ENCODE data around the gene LHFPL6.

The LHFPL6 gene

GRCh38 chr13:39410964-39411363, 192.0 kb downstream of the LHFPL6 start:
- DNase-seq (ENCODE audit: low read depth) = no peak

DNA sequence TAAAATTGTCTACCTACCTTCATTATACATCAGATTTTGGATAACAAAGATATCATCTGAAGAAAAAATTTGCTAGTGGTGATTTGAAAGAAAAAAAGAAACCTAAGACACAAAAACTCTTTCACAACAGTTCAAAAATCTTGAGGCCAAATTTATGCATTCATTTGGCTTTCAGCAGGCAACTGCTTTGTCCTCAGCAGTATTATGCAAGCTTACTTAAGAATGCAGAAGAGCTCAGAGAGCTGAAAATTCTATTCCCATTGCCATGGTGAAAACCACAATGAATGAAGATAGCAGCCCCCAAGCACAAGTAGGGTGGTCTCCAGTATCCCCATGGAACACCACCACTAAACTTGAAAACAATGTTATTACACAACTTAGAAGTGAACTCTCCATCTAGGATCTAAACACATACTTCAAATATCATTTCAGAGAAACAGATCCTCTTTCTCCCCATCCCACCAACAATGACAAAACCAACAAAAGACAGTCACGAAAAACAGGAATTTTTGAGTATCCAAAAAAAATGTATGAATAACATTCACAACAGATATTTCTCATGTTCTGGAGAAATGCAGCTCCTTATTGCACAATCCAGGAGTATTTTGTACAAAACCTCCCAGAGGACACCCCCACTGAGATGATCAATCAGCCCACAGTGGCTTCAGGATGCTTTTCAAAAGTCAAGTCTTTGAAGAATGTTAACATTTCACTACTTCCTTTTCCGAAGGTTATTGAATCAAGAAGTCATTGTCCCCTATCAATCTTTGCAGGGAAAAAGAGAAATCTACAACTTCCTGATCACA, 192.7 kb downstream of the LHFPL6 start:
- peak; percentile 55 for DNase-seq (ENCODE audit: low read depth)

DNA sequence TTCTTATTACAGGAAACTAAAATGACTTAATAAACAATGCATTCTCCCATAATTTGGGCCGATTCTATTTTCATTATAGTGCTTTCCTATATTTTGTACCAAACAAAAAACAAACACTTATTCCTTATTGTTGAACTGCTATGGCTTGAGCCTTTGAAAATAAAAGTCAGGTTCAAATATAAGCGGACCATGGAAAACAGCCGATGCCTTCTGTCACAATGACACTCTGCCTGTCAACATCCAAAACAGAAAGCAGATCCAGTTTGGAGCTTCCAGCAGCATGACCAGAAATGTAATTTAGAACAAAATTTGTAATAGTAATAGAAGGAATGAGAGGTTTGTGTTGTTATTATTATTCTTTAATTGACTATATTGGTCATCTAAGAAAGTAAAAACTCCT, 194.5 kb downstream of the LHFPL6 start:
- DNase-seq (ENCODE audit: low read depth) = no peak

GRCh38 chr13:39407786-39408185, 195.2 kb downstream of the LHFPL6 start:
- DNase-seq (ENCODE audit: low read depth) = no peak

DNA sequence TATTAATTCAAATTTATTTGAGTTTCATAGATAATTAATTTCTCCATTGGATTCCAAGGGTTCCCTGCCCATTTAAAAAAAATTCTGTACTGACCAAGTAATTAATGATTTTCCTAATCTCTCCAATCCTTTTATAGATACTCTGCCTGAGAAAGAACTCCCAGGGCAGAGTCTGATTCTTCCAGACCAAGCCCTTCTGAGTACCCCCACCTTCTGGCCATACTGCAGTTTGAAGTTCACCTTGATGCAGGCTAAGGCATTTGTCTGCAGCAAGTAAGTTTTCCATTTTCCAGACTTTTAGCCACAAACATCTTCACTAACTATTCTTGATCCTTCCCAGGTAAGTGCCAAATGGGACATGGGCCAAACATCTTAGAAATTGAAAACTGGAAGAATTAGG, 195.9 kb downstream of the LHFPL6 start:
- DNase-seq (ENCODE audit: low read depth) = no peak

DNA sequence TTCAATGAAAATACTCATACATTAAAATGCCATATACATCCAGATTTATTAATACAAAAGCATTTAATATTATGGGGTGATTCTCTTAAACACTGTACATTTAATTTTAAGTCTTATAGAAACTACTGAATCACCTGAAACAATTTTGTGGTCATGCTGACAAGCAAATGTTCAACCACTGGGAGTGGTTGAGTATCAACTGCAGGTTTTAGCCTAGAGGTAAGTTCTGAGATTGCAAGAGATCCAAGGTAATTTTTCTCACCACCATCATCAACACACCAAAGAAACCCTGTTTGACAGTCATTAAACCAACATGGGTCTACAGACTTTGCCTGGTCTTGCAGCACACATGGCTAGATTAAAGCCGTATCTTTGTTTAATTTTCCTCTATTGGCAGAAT, 196.3 kb downstream of the LHFPL6 start:
- no peak for DNase-seq (ENCODE audit: low read depth)

DNA sequence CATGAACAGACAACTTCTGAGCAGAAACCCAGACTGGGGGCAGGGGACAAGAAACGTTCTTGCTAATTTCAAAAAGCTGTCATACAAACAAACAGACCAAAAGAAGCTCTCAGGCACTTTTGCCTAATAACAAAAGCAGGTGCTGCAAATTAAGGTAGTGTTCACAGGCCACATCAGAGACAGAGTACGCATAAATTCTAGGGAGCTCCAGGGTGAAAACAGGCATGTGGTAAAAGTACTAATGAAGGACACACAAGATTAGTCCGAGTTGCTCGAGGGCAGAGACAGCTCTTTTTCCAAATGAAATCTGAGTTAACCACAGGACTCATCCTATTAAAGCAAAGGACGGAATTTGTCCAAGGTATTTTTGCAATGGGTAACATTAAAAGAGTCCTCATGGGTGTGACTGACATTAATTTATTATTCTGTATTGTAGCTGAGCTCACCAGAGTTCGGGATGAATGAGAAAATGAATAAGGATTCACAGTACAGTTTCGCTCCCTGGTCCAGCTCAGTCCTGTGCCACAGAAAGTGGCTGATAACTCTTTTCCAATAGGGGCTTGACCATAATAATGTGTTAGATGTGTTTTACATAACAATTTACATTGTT, 197.3 kb downstream of the LHFPL6 start:
- DNase-seq (ENCODE audit: low read depth) = no peak

DNA sequence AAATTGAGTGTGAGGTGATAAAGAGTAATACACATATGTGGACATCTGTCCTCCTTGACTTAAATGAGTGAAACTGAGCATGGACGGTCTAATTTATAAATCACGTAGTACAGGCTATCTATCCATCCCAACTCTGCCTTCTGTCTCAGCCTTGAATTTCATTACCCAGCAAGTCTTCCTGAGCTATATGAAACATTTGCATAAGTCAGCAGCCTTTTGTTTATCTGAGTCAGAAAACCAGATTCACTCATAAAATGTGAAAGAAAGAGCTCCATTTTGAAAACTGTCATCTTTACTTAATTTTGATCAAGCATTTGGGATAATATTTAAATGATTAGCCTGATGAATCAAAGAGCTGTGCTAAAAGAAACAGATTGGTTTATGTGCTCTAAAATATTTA, 197.9 kb downstream of the LHFPL6 start:
- no peak for DNase-seq (ENCODE audit: low read depth)

GRCh38 chr13:39403106-39403505, 199.9 kb downstream of the LHFPL6 start:
- no peak for DNase-seq (ENCODE audit: low read depth)

GRCh38 chr13:39402221-39402970, 200.6 kb downstream of the LHFPL6 start:
- no peak for DNase-seq (ENCODE audit: low read depth)

- no peak for DNase-seq (ENCODE audit: low read depth)
Measured at GRCh38 chr13:39401756-39402155, 201.2 kb downstream of the LHFPL6 start.

DNA sequence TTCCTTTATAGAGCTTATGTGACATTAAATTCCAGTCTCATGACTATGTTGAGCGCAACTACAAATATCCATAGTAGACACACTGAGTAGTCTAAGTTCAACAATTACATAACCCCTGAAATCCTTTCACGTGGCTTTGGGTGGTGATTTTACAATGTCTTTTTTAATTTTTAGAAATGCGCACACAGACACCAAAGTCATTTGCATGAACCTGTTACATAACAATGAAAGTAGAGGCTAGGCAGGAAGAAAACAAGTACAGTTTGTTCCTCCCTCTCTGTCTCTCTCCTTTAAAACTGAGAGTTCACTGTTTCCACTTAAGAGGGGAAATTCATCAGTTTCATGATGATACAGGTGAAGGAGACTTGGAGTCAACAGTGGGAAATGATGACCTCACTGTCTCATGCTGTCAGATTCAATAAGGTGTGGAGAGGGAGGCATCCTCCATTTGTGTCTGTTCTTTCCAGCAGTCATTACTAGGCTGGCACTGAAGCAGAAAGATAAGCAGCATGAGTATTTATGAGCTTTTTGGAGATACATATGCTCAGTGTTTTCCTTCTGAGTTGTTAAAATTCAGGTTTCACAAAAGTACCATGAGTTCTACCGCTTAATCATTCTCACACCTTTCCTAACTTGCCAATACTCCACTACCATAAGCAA, 201.8 kb downstream of the LHFPL6 start:
- no peak for DNase-seq (ENCODE audit: low read depth)

DNA sequence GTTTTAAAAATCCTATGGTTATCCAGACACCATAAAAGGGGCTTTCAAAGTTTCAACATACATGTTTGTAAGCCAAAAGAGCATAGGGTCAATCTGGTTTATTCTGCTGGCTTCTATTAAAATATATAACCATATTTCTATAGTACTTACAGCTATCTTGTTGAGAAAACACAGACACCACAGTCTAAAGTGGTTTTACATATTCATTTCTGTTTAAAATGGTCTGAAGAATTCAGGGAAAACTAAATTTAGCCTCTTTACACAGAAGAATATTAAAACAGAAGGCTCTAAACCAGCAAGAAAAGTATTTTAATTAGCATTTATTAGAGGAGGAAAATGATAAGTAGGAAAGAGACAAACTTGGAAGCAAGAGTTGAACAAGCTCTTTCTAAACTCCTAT, 203.9 kb downstream of the LHFPL6 start:
- no peak for DNase-seq (ENCODE audit: low read depth)

GRCh38 chr13:39397896-39398265, 205.1 kb downstream of the LHFPL6 start:
- DNase-seq (ENCODE audit: low read depth) = no peak

DNA sequence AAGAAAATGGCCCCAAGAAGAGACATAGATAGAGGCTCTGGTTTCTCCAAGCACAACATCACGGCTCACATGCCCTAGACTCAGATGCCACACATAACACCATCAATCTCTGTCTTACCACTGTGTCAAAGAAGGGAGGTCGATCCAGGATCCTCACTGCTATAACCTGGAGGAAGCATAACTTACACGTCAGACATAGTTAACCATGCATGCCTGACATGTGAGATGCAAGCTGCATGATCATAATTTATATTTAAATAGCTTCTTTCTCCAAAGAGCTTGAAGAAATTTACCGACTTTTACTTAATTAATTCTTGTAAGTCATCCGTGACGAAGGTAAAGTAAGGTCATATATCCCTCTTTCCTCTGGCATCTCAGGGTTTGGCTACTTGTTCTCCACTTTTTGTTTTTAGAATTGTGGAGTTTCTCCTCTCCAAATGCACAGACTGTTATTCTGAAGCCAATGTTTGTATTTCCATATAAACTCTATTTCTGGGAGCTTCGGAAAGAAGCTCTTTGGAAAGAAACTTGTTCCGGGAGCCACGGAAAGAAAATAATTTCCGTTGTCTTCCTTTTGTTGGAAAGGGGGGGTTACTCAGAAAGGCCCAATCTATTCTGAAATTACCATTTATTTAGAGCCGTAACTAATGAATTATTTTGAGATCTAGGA, 205.6 kb downstream of the LHFPL6 start:
- DNase-seq (ENCODE audit: low read depth) = no peak

- DNase-seq (ENCODE audit: low read depth) = no peak
Measured at GRCh38 chr13:39394796-39395678, 208.0 kb downstream of the LHFPL6 start.

GRCh38 chr13:39391761-39392160, 211.2 kb downstream of the LHFPL6 start:
- no peak for DNase-seq (ENCODE audit: low read depth)

DNA sequence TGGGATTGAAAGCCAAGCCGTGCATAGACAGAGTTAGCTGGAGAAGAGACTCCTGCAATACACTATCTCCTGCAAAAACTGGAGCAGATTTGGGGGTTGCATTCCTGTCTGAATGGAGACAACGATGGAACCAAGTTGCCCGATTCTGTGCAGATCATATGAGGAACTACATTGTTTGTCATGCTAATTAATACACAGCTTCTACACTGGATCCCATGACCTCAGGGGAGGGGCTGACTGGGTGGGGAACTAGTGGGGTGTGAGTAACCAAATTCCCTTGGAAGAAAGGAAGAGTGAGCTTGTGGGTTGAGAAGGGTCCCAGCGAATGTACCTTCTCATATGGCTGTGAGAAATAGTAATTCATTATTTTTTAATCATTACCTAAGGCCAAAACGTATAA, 214.0 kb downstream of the LHFPL6 start:
- no peak for DNase-seq (ENCODE audit: low read depth)

GRCh38 chr13:39385621-39386231, 217.3 kb downstream of the LHFPL6 start:
- DNase-seq (ENCODE audit: low read depth) = no peak

GRCh38 chr13:39385154-39385553, 217.8 kb downstream of the LHFPL6 start:
- no peak for DNase-seq (ENCODE audit: low read depth)

- no peak for DNase-seq (ENCODE audit: low read depth)
Measured at GRCh38 chr13:39381456-39381855, 221.5 kb downstream of the LHFPL6 start.
